Femur (tissue), 1 donor: ENCODE data around the gene TRPM1.

Experiments
- DNase-seq: peaks from one replicate; pipeline ENCODE4 v3.0.0-alpha.2; 2017

TRPM1 gene

GRCh38 chr15:31013863-31014607 lies 87.5 kb downstream of the TRPM1 start:
- DNase-seq, result no peak

- DNase-seq, result no peak
Measured at GRCh38 chr15:31012455-31012854, 89.1 kb downstream of the TRPM1 start.

GRCh38 chr15:31010036-31010435 lies 91.5 kb downstream of the TRPM1 start:
- no peak for DNase-seq

GRCh38 chr15:31005660-31006059 lies 95.9 kb downstream of the TRPM1 start:
- DNase-seq, result no peak

DNA sequence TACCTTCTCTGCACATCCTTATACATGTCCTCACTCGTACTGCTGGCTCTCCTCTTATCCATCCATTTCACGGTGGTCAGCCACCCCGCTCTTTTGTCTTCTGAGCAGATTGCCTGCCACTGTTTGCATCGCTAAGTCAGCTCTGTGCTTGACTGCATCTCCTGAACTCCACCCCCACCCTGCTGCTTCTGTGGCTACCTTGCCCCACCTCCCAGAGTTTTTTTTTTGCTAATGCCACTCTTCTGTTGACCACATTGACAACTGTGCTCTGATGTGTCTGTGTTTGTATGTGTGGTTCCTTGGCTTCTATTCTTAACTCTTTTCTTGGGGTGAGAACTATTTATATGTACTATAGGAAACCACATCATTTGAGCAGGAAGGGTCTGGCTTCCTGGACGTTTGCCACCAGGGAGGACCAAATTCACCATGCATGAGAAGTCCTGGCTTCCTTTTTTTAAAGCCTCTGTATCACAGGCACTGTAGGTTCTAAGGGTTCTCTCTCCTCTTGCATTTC lies 97.2 kb downstream of the TRPM1 start:
- DNase-seq, result peak; percentile 70

DNA sequence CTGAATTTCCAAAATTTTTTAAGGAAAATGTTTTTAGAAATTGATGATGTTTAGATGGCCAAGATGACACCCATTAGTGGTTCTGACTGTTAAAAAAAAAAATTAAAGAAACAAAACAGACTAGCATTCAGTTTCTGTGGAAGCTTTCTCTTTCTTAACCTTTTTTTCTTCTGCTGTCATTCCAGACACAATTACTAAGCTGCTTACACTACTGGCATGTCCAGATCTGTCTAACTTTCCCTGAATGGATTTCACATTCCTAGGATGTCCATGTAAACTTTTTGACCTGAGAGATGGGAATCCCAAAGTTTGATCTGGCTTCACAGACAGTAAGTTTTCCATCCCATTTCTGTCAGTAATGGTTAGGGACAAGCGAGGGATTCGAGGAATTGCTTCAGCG lies 99.8 kb downstream of the TRPM1 start:
- no peak for DNase-seq

DNA sequence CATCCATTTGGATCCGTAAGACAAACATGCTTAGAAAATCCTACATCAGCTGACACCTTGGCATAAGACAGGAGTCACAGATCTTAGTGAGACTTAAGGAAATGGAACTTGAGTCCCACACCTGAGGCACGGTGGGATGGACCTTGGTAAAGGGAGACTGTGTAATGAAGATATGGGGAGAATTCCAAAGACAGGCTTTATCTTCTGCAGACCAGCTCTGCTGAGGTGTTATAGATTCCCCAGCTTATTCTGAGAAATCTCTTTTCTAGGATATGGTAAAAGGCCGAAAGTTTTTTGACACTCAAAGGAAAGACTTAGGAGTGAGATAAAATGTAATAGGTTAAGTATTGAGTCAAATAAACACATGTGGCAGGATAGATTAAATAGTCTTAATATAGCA lies 101.8 kb downstream of the TRPM1 start:
- DNase-seq, result no peak

DNA sequence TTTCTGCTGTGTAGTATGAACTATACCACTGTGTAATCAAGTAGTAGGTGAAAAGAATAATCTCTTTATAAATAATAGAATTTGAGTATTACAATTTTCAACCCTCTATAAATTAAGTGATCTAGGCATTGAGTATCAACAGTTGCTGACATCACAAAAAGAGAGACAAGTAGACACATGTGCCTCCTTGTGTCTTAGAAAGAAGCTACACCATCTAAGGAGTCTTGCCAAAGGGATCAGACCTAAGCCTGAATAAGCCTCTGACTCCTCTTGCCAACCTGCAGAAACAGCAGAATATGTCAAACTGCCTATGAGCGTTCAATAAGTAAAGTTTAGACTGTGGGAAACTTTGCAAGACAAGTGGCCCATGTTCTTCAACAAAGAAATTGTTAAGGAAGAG lies 104.3 kb downstream of the TRPM1 start:
- no peak for DNase-seq

DNA sequence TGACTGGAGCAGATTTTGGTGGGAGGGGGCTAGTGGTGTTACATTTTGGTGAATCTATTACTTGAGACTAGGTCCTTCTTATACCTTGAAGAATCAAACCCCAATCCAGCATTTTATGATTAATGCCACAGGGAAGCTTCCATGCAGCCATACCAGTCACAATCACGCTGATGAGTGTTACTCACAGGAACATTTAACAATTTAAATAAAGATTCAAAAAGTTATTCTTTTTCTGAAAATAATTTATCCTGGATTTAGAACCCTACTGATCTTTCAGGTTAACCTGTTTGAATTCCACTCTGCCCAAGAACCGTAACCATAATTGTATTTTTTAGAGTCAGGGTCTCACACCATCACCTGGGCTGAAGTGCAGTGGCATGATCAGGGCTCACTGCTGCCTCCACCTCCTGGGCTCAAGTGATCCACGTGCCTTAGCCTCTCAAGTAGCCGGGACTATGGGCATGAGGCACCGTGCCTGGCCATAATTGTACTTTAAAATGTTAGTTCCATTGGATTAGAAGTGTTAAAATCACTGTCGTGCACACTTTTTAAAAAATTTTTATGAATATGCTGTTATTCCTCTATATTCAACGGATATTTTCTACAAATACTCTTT lies 109.2 kb downstream of the TRPM1 start:
- no peak for DNase-seq

- DNase-seq, result peak; percentile 83
Measured at GRCh38 chr15:30991255-30992235, 110.0 kb downstream of the TRPM1 start, which contains the start of gene MTMR10. Gene MTMR10, minus strand, starts transcription at chr15:30991628. Its CDS starts 122 bp downstream, at chr15:30991506.

DNA sequence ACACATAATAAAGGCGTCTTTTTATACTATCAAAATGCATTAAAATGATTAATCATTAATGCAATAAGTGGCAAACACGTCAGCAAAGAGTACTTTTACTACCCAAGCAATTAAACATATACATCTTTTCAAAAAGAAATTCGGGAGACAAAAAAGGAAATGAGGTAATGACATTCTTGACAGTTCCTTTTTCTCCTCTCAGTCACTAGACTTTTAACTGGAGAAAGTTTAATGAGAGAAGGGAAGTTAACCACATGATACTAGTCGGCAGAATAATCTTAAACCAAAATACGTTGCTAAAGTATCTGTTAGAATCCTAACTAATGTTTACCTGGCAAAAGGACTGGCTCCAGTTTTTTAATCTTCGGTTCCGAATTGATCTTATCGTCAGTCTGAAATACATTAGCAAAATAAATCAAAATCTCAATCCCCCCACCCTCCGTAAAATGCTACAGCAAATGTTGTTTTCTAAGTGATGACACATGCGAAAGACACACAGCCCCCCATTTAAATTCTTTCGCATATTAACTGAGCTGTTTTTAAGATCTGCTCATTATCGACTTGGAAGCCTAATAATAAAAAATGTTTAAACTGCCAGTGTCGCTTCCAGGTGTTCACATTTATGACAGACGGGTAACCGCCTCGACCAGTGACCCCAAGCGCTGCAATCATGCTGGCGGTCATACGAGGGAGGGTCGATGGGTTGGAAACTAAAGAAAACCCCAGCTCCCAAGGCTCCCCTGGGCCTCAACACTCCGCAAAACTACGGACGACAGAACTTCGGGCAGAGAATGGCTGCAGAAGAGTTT lies 110.9 kb downstream of the TRPM1 start:
- no peak for DNase-seq

DNA sequence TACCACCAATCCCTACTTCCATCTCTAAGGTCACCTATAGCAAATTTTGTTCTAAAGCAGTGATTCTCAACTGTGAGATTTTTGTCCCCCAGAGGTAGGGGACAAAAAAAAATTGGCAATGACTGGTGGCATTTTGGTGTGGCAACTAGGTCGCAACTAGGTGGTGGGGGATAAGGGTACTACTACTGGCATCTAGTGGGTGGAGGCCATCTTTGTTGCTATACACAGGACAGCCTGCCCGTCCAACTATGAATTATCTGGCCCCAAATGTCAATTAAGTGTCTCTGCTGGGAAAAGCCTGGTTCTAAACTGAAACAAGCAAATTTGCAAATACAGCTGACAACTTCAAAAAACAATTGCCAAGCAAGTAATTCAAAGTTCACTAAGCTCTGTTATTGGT lies 111.5 kb downstream of the TRPM1 start:
- DNase-seq, result no peak

DNA sequence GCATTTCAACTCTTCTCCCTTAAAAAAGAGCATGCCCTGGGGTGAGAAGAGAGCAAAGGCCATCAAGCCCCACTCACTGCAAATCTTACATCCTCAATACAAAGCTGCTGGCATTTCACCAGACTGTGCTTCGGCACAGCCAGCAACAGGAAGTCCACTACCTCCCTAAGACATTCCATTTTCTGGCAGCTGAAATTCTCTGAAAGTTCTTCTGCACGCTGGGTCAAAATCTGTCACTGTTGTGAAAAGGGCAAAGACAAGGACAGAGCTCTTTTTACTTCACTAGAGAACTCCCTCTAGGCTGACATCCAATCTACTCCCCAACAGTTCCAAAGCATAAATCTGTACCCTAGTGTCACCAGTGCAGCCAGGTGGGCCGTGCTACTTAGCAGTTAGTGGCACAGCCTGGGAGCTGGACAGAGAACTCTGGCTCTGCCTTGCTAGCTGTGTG lies 116.4 kb downstream of the TRPM1 start:
- DNase-seq, result no peak

DNA sequence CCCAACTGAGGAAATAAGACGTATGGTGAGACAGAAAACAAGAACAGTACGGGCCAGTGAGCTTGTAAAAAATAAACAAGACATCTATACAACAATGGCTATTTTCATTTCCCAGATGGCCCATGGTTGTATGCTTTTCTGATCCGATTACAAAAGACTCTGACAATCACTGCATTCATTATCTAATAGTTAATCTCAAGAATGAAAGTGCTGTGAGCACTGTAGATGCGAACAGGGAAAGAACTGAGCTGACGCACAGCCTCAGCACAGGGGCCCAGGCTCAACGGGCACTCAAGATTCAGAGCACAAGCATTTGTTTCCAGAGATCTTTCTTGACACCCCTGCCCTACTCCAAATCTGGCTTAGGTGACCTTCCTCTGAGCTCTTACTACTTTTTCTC lies 117.0 kb downstream of the TRPM1 start:
- no peak for DNase-seq

- no peak for DNase-seq
Measured at GRCh38 chr15:30984118-30984517, 117.4 kb downstream of the TRPM1 start.

DNA sequence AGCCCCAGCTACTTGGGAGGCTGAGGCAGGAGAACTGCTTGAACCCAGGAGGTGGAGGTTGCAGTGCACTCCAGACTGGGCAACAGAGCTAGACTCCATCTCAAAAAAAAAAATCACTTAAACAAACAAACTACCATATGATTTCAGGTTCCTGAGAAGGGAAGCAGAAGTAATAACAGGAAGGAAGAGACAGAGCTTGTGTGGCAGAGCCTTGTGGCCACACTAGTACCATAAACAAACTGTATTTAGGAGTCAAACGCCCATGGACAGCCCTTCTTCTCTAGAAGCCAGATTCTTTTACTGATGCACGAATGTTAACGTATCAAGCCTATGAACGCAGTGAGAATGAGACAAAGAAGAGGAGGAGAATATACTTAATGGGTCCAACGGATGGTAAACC lies 122.1 kb downstream of the TRPM1 start:
- DNase-seq, result no peak

GRCh38 chr15:30978328-30978727 lies 123.2 kb downstream of the TRPM1 start:
- no peak for DNase-seq

DNA sequence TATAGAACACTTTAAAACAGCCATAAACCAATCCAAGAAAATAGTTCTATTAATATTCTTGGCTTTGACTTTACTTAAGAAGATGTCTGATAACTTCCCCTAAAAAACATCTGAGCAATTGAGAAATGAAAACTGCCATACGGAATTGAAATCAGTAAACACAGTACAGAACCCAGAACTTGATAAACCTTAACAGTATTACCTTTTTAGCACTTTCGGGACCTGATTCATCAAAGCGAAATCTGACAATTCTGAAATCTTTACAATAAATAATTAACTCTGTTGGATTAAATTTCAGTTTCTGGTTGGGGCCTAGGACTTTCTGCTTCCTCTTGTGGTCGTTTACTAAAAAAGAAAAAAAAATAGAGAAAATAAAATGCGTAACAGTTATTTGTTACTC lies 127.4 kb downstream of the TRPM1 start:
- no peak for DNase-seq

DNA sequence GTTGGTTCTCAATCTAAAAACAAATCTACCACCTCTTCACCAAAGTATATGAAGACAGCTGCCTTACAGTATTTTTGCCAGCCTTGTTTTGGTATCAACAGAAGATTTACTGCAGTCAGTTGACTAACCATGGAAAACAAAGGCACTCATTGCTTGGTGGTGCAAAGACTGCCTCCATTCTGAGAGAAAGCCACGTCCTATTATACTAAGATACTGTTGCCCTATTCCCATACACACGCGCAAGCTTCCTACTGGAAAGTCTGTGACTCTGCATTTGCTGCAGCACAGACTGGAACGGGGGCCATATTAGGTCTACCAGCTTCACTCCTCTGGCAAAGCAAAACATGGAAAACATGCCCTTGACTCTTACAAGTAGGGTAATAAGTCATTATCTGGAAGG lies 128.1 kb downstream of the TRPM1 start:
- DNase-seq, result no peak

- no peak for DNase-seq
Measured at GRCh38 chr15:30969724-30970123, 131.8 kb downstream of the TRPM1 start.

DNA sequence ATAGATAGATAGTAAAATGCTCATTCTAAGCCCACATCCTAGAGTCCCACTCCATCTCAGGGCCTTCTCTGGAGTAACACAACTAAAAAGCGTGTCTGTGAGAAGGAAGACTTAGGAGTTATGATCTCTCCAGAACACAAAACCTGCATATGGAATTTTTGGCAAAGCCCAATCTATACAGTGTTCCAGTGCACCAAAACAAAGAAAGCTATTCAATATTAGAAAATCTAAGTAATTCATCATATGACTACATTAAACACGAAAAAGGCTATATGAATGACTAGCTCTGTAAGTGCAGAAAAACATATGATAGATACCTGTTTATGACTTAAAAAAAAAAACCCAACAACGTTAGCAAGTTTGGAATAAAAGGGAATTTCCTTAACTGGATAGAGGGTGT lies 137.8 kb downstream of the TRPM1 start:
- DNase-seq, result no peak

GRCh38 chr15:30962659-30963058 lies 138.9 kb downstream of the TRPM1 start:
- DNase-seq, result no peak
